Caco-2 (cell line): Measurements from ENCODE around the gene ERC1. TPM values are rescaled to one million over a fixed set of nuclear protein-coding genes. Genes with fewer than 3 reads are reported as not detected.

ENCODE experiments used
- BruUV-seq: library from RNA; stranded (reverse); fragments of 400-500 nt; replicated peaks from 2 replicates; lab custom pipeline; 2021; lab: Mats Ljungman, UMichigan
- CTCF ChIA-PET: fragments of 300-600 bp; sonication (Branson Sonifier 250); formaldehyde crosslinking; loops from one replicate; lab custom pipeline; 2022; ENCODE audit warnings: antibody characterized with exemption; lab: Charles Lee
- POLR2A ChIA-PET: fragments of 300-600 bp; sonication (Branson Sonifier 250); formaldehyde crosslinking; loops from one replicate; lab custom pipeline; 2022; ENCODE audit warnings: antibody characterized with exemption; lab: Charles Lee
- DNase-seq, 2 experiments: peaks; one replicate each; pipeline versions ENCODE4 v3.0.0 to v3.0.0-alpha.2; 2020 to 2022
- H3K27me3 ChIP-seq: replicated peaks from 2 replicates; pipeline ENCODE4 v1.6.0; 2011; ENCODE audit warnings: low read length; ENCODE audit not compliant: control insufficient read depth, insufficient read depth
- H3K36me3 ChIP-seq: 2 replicates; pipeline ENCODE4 v1.5.1; 2011; ENCODE audit warnings: low read length; ENCODE audit not compliant: control insufficient read depth, insufficient read depth
- H3K4me1 ChIP-seq: fragments of 250-450 bp; sonication (Bioruptor Pico); 2 replicates; pipeline ENCODE4 v1.5.1; 2020; ENCODE audit warnings: mild to moderate bottlenecking
- H3K4me3 ChIP-seq: 2 replicates; pipeline ENCODE4 v1.5.1; 2011; ENCODE audit warnings: low read depth, mild to moderate bottlenecking, control low read depth, low read length
- H3K9me3 ChIP-seq: fragments of 250-450 bp; sonication (Bioruptor Pico); 2 replicates; pipeline ENCODE4 v1.5.1; 2020; ENCODE audit warnings: mild to moderate bottlenecking, moderate library complexity
- H3K27ac Mint-ChIP-seq: one replicate; pipeline ENCODE4 v1.8.0; 2022; ENCODE audit warnings: mixed read lengths; ENCODE audit not compliant: unreplicated experiment
- H3K27me3 Mint-ChIP-seq: one replicate; pipeline ENCODE4 v1.8.0; 2022; ENCODE audit warnings: mixed read lengths; ENCODE audit not compliant: insufficient read depth, unreplicated experiment
- H3K36me3 Mint-ChIP-seq: one replicate; pipeline ENCODE4 v1.8.0; 2022; ENCODE audit warnings: mild to moderate bottlenecking, mixed read lengths; ENCODE audit not compliant: insufficient read depth, unreplicated experiment
- H3K4me1 Mint-ChIP-seq: one replicate; pipeline ENCODE4 v1.8.0; 2022; ENCODE audit warnings: low read depth, mixed read lengths; ENCODE audit not compliant: unreplicated experiment
- H3K4me3 Mint-ChIP-seq: one replicate; pipeline ENCODE4 v1.8.0; 2022; ENCODE audit warnings: mild to moderate bottlenecking, moderate library complexity, mixed read lengths; ENCODE audit not compliant: unreplicated experiment
- H3K9me3 Mint-ChIP-seq: one replicate; pipeline ENCODE4 v1.8.0; 2022; ENCODE audit warnings: mixed read lengths; ENCODE audit not compliant: unreplicated experiment
- intact Hi-C: fragments of 100-400 bp; cut with micrococcal nuclease; formaldehyde crosslinking; loops from one replicate; pipeline ENCODE4 v1.10.0; 2022; ENCODE audit not compliant: unreplicated experiment
- total RNA-seq: library from RNA; stranded (reverse); gene quantifications from 2 replicates; pipeline ENCODE4 v1.2.3, GENCODE V29; 2022
- TF ChIP-seq, protein P1 (sequence below), 2 experiments: fragments of 200-600 bp in 1 of 2; IDR thresholded peaks; 1 replicate in 1 of 2; 2 replicates in 1 of 2; pipeline versions ENCODE4 v1.5.1 to v1.8.0; 2011 to 2022; ENCODE audit warnings: antibody characterized with exemption in 1 of 2, control low read depth in 1 of 2, inconsistent platforms in 1 of 2, low read depth in 1 of 2, low read length in 1 of 2, mild to moderate bottlenecking in 1 of 2, moderate library complexity in 1 of 2; ENCODE audit not compliant: insufficient read depth in 1 of 2, severe bottlenecking in 1 of 2, unreplicated experiment in 1 of 2

Gene ERC1
- total RNA-seq, 1 experiment from 2014 or later: 88.4 TPM

DNA sequence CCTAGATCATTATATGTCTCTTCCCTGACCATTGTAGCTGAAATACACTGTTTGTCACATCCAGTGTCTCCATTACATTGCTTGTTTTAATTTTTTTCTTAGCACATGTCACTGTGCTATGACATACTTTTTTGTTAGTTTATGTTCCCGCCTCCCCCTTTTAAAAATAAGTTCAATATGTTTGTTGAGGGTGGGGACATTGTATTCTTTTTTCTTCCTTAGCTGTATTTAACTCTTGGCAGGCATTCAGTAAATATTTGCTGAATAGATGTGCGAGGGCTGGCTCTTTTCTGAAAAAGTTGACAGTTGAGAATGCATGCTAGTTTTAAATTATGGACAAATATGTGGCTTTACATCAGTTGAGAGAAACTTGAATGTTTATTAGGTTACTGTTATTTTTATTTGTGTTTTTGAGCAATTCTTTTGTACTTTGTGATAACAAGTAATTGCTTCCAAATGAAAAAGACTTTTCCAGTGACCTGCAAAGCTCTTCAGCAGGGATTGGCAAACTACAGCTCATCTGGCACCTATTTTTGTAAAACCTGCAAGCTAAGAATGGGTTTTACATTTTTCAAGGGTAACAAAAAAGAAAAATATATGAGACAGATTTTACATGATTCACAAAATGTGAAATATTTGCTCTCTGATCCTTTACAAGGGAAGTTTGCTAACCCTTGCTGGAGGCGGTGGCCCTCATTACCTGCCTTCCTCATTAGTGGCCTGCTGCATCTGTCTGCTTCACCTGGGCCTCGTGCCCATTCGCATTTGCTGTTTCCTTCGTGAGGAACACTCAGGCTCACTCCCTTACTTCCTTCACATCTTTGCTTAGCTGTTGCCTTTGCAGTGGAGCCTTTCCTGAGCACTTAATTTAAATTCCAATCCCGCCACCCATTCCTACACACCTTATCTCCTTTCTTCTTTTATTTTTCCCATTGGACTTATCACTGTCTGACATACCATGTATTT, 229.4 kb downstream of the ERC1 start:
- H3K9me3 Mint-ChIP-seq: no peaks in the 10 kb centered on the region
- peaks cover 13% of the 10 kb centered on the region for H3K4me1 ChIP-seq
- no peaks in the 10 kb centered on the region for H3K27me3 ChIP-seq
- no peak overlapping the region for H3K27ac Mint-ChIP-seq
- no peaks in the 10 kb centered on the region for H3K4me1 Mint-ChIP-seq
- no peaks in the 10 kb centered on the region for H3K36me3 Mint-ChIP-seq
- intact Hi-C loops: no loop called here
- no peaks in the 10 kb centered on the region for H3K27me3 Mint-ChIP-seq
- H3K4me3 Mint-ChIP-seq: no peak overlapping the region
- ChIA-PET CTCF (interaction anchor here (0.7 to 1.0 kb wide), 2 partner anchors 102 to 190 kb away, joined by 3 to 5 read pairs; no protein-coding TSS in a partner anchor), POLR2A (no interaction called here)
- H3K4me3 ChIP-seq: no peak overlapping the region
- H3K36me3 ChIP-seq: no peaks in the 10 kb centered on the region
- TF ChIP-seq, protein P1, sequence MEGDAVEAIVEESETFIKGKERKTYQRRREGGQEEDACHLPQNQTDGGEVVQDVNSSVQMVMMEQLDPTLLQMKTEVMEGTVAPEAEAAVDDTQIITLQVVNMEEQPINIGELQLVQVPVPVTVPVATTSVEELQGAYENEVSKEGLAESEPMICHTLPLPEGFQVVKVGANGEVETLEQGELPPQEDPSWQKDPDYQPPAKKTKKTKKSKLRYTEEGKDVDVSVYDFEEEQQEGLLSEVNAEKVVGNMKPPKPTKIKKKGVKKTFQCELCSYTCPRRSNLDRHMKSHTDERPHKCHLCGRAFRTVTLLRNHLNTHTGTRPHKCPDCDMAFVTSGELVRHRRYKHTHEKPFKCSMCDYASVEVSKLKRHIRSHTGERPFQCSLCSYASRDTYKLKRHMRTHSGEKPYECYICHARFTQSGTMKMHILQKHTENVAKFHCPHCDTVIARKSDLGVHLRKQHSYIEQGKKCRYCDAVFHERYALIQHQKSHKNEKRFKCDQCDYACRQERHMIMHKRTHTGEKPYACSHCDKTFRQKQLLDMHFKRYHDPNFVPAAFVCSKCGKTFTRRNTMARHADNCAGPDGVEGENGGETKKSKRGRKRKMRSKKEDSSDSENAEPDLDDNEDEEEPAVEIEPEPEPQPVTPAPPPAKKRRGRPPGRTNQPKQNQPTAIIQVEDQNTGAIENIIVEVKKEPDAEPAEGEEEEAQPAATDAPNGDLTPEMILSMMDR (IDR thresholded peaks at IDR 0.05; ENCODE audit: insufficient read depth in 1 of 2, low read depth in 1 of 2, low read length in 1 of 2, severe bottlenecking in 1 of 2, unreplicated experiment in 1 of 2): no peak
- no TSS peak for BruUV-seq
- DNase-seq: no peak
- no peaks in the 10 kb centered on the region for H3K9me3 ChIP-seq

DNA sequence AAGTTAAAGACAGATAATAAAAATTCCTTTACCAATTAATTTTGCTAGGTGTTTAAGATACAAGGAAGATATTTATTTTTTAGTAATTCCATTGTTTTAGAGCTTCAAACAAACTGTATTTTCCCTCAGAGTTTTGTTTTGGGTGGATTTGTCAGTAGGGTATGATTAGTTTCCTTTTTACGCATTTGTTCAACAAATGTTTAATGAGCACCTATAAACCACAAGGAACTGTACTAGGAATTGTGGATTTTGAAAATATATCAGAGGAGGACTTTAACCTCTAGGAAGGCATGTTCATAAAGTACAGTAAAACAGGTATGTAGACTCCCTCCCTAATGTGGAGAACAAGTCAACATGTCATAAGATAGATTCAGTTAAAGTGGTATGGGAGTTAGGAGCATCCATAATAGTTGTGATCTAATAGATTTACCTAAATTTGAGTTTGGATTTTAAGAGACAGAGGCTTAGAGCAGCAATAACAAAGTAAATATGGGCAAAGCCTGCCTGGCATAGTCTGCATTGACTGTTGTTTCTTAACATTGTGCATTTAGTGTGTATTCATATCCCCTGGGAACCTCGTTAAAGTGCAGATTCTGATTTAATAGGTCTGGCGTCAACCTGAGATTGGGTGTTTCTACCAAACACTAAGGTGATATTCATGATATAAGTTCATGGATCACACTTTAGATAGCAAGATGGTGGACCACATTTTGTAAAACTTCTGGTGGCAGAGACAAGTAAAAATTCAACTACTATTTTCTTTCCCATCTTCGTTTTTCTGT, 232.0 kb downstream of the ERC1 start:
- BruUV-seq: no TSS peak
- CTCF ChIA-PET: interaction anchor here (0.6 kb wide), 1 partner anchor 311 kb away, joined by 3 read pairs; no protein-coding TSS in a partner anchor
- H3K27ac Mint-ChIP-seq: no peak overlapping the region
- H3K4me1 ChIP-seq: peaks cover 13% of the 10 kb centered on the region
- intact Hi-C loops: no loop called here
- no peaks in the 10 kb centered on the region for H3K4me1 Mint-ChIP-seq
- H3K36me3 ChIP-seq: no peaks in the 10 kb centered on the region
- TF ChIP-seq, protein P1 (IDR thresholded peaks at IDR 0.05; ENCODE audit: insufficient read depth in 1 of 2, low read depth in 1 of 2, low read length in 1 of 2, severe bottlenecking in 1 of 2, unreplicated experiment in 1 of 2): no peak
- H3K36me3 Mint-ChIP-seq: no peaks in the 10 kb centered on the region
- no peaks in the 10 kb centered on the region for H3K9me3 Mint-ChIP-seq
- POLR2A ChIA-PET: no interaction called here
- H3K27me3 ChIP-seq: no peaks in the 10 kb centered on the region
- no peak overlapping the region for H3K4me3 Mint-ChIP-seq
- no peaks in the 10 kb centered on the region for H3K9me3 ChIP-seq
- H3K27me3 Mint-ChIP-seq: no peaks in the 10 kb centered on the region
- DNase-seq: no peak
- no peak overlapping the region for H3K4me3 ChIP-seq

DNA sequence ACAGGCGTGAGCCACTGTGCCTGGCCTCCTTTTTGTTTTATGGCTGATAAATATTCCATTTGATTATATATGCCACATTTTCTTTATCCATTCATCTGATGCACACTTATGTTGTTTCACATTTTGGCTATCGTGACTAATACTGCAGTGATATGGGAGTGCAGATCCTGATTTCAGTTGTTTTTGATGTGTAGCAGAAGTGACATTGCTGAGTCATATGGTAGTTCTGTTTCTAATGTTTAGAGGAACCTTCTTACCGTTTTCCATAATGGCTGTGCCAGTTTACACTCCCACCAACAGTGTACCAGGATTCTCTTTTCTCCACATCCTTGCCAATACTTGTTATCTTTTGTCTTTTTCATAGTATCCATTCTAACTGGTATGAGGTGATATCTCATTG, 235.9 kb downstream of the ERC1 start:
- no peaks in the 10 kb centered on the region for H3K36me3 Mint-ChIP-seq
- Histone ChIP-seq H3K36me3 (no peaks in the 10 kb centered on the region), H3K4me1 (no peaks in the 10 kb centered on the region), H3K4me3 (no peak overlapping the region), H3K9me3 (no peaks in the 10 kb centered on the region), H3K27me3 (no peaks in the 10 kb centered on the region)
- CTCF ChIA-PET: no interaction called here
- TF ChIP-seq, protein P1 (IDR thresholded peaks at IDR 0.05; ENCODE audit: insufficient read depth in 1 of 2, low read depth in 1 of 2, low read length in 1 of 2, severe bottlenecking in 1 of 2, unreplicated experiment in 1 of 2): no peak
- H3K4me3 Mint-ChIP-seq: no peak overlapping the region
- no peaks in the 10 kb centered on the region for H3K4me1 Mint-ChIP-seq
- BruUV-seq: no TSS peak
- H3K27ac Mint-ChIP-seq: no peak overlapping the region
- DNase-seq: no peak
- H3K27me3 Mint-ChIP-seq: no peaks in the 10 kb centered on the region
- POLR2A ChIA-PET: no interaction called here
- no peaks in the 10 kb centered on the region for H3K9me3 Mint-ChIP-seq
- intact Hi-C loops: no loop called here
